Measurements from ENCODE around the gene C12orf76. TPM values are rescaled to one million over a fixed set of nuclear protein-coding genes. Genes with fewer than 3 reads are reported as not detected.
A peak's percentile ranks its signal among the peaks of the same experiment; 100 is the strongest.

C12orf76 gene
- total RNA-seq, 6 experiments from 2014 or later = 3.0 to 10.1 (median 6.4) TPM

DNA sequence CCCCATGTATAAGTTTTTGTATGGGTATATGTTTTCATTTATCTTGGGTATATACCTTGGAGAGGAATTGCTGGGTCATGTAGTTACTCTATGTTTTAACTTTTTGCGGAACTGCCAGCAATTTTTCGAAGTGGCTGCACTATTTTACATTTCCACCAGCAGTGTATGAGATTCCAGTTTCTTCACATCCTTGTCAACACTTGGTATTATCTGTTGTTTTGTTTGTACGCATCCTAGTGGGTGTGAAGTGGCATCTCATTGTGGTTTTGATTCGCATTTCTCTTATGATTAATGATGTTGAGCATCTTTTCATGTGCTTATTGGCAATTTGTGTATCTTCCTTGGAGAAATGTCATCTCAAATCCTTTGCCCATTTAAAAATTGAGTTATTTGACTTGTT, 42.2 kb downstream of the C12orf76 start:
- no peak for ATAC-seq
- H3K4me1 ChIP-seq = peaks cover 0 to 11% (median 4%) of the 10 kb centered on the region in 4 donors
- no peaks in the 10 kb centered on the region for H3K36me3 ChIP-seq
- no peak for DNase-seq
- no peaks in the 10 kb centered on the region for H3K27me3 ChIP-seq
- WGBS (ENCODE audit: insufficient coverage, low coverage, low lambda C conversion rate, missing lambda C conversion rate) = 96% methylated on average over 4 of the region's 4 CpGs
- TF ChIP-seq, protein P1, sequence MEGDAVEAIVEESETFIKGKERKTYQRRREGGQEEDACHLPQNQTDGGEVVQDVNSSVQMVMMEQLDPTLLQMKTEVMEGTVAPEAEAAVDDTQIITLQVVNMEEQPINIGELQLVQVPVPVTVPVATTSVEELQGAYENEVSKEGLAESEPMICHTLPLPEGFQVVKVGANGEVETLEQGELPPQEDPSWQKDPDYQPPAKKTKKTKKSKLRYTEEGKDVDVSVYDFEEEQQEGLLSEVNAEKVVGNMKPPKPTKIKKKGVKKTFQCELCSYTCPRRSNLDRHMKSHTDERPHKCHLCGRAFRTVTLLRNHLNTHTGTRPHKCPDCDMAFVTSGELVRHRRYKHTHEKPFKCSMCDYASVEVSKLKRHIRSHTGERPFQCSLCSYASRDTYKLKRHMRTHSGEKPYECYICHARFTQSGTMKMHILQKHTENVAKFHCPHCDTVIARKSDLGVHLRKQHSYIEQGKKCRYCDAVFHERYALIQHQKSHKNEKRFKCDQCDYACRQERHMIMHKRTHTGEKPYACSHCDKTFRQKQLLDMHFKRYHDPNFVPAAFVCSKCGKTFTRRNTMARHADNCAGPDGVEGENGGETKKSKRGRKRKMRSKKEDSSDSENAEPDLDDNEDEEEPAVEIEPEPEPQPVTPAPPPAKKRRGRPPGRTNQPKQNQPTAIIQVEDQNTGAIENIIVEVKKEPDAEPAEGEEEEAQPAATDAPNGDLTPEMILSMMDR (IDR thresholded peaks at IDR 0.05) = no peak
- TF ChIP-seq POLR2A (IDR thresholded peaks at IDR 0.05) = no peak
- no peaks in the 10 kb centered on the region for H3K9me3 ChIP-seq
- H3K27ac ChIP-seq = no peak overlapping the region
- H3K4me3 ChIP-seq = no peak overlapping the region
- intact Hi-C loops (cut with DNase I) = no loop called here

DNA sequence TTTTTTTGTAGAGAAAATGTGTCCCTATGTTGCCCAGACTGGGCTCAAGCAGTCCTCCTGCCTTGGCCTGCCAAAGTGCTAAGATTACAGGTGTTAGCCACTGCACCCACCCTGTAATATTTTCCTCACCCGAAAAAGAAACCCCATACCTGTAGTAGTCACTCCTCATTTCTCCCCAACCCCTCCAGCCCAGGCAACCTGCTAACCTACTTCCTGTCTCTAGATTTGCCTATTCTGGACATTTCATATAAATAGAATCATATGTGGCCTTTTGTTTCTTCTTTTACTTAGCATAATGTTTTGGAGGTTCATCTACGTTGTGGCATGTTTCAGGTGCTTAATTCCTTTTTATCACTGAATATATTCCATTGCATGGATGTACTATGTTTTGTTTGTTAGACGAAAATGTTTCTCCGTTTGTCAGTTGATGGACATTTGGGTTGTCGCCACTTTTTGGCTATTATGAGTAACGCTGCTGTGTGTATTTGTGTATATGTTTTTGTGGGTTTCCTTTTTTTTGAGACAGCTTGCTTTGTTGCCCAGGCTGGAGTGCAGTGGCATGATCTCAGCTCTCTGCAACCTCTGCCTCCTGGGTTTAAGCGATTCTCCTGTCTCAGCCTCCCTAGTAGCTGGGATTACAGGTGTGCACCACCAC, 42.9 kb downstream of the C12orf76 start:
- DNase-seq (no peak), ATAC-seq (peak in 1 of 4 donors; percentile 22)
- H3K9me3 ChIP-seq = no peaks in the 10 kb centered on the region
- H3K36me3 ChIP-seq = no peaks in the 10 kb centered on the region
- intact Hi-C loops (cut with DNase I) = no loop called here
- 73% methylated on average over 6 of the region's 7 CpGs for WGBS (ENCODE audit: insufficient coverage, low coverage, low lambda C conversion rate, missing lambda C conversion rate)
- TF ChIP-seq, protein P1 (IDR thresholded peaks at IDR 0.05) = no peak
- no peak for TF ChIP-seq POLR2A (IDR thresholded peaks at IDR 0.05)
- no peak overlapping the region for H3K27ac ChIP-seq
- H3K4me3 ChIP-seq = no peak overlapping the region
- H3K4me1 ChIP-seq = peaks cover 0 to 5% (median under 1%) of the 10 kb centered on the region in 4 donors
- no peaks in the 10 kb centered on the region for H3K27me3 ChIP-seq

DNA sequence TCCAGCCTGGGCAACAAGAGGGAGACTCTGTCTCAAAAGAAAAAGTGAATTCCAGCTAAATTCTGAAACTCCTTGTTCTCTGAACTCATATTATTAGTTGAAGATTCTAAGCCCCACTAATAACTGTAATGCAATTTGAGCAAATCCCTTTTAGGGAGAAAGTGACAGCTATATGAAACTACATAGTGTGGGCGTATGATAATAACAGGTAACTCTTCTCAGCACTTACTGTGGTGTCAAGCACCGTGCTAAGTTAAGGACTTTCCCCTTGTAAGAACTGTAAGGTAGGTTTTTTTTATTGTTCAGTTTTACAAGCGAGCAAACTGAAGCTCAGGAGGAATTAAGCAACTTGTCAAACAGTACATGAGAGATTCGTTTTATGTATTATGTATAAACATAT, 43.7 kb downstream of the C12orf76 start:
- Histone ChIP-seq H3K36me3 (no peaks in the 10 kb centered on the region), H3K4me3 (no peak overlapping the region), H3K27ac (no peak overlapping the region), H3K4me1 (peaks cover 0 to 5% (median 0%) of the 10 kb centered on the region in 4 donors), H3K27me3 (no peaks in the 10 kb centered on the region), H3K9me3 (no peaks in the 10 kb centered on the region)
- no peak for DNase-seq
- no peak for ATAC-seq
- WGBS (ENCODE audit: insufficient coverage, low coverage, low lambda C conversion rate, missing lambda C conversion rate) = 43% methylated on average over 4 of the region's 4 CpGs
- intact Hi-C loops (cut with DNase I) = no loop called here
- TF ChIP-seq, protein P1 (IDR thresholded peaks at IDR 0.05) = no peak
- TF ChIP-seq POLR2A (IDR thresholded peaks at IDR 0.05) = no peak

DNA sequence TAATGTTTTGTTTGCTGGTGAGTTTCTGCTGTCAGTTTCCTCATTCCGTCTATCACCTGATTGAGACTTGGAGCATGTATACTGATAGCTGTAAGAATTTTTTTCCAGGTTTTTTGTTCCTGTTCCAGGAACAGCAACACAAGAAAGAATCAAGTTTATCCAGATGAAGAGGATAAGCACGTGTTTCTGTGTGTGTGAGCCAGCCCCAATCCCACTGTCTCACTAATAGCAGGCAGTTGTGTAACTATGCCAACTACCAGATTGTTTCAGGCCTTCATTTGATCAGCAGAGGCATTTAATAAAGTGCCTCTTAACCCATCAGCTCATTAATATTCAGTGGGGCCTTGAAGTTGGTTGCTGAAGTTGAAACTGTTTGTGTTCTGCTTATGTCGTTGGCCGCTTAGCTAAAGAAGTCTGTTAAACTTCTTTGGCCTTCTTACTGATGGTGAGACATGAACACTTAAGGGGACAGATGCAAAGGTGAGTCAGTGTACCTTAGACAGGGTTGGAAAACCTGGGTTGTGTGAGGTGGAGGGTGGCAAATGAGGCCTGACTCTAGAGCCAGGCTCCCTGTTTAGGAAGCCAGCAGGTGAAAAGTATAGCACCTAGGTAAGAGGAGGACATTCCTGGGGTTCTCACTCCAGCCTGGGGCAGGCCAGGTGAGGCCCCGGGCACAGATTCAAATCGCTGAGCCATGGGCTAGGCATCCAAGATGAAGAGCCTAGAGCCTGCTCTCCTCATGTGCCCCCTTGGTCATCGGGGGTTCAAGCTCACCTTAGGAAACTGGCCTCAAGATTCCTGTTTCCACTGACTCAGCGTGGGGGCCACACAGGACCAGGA, 45.4 kb downstream of the C12orf76 start:
- TF ChIP-seq, protein P1 (IDR thresholded peaks at IDR 0.05) = no peak
- no peak for TF ChIP-seq POLR2A (IDR thresholded peaks at IDR 0.05)
- DNase-seq (no peak), ATAC-seq (no peak)
- intact Hi-C loops (cut with DNase I) = no loop called here
- Histone ChIP-seq H3K27me3 (no peaks in the 10 kb centered on the region), H3K9me3 (no peaks in the 10 kb centered on the region), H3K27ac (no peak overlapping the region), H3K4me1 (peaks cover 0 to 5% (median 0%) of the 10 kb centered on the region in 4 donors), H3K4me3 (no peak overlapping the region), H3K36me3 (no peaks in the 10 kb centered on the region)
- 69% methylated on average over 6 of the region's 8 CpGs for WGBS (ENCODE audit: insufficient coverage, low coverage, low lambda C conversion rate, missing lambda C conversion rate)

All from right lobe of liver (tissue), 6 donors.